Thyroid gland (tissue), 4 donors: ENCODE measurements around the gene CDH22. TPM values are rescaled to one million over a fixed set of nuclear protein-coding genes. Genes with fewer than 3 reads are reported as not detected.

ENCODE experiments used
- DNase-seq, 2 donors: peaks; one replicate each; pipeline ENCODE4 v3.0.0-alpha.2; 2019
- H3K27ac ChIP-seq, 3 donors: fragments of 200-600 bp; sonication (generic); 1 replicate in 2 of 3; 2 replicates in 1 of 3; pipeline ENCODE4 v1.5.1; 2016 to 2019; ENCODE audit warnings: mild to moderate bottlenecking in 1 of 3, moderate library complexity in 1 of 3
- H3K27me3 ChIP-seq: fragments of 200-600 bp; sonication (generic); one replicate; pipeline ENCODE4 v1.5.1; 2019
- H3K36me3 ChIP-seq, 2 donors: fragments of 200-600 bp; sonication (generic); one replicate each; pipeline ENCODE4 v1.5.1; 2016 to 2019
- H3K4me1 ChIP-seq, 2 donors: fragments of 200-600 bp; sonication (generic); one replicate each; pipeline ENCODE4 v1.5.1; 2017 to 2019
- H3K4me3 ChIP-seq, 3 donors: fragments of 200-600 bp; sonication (generic); replicated peaks in 1 of 3; 1 replicate in 2 of 3; 2 replicates in 1 of 3; pipeline ENCODE4 v1.5.1; 2016; ENCODE audit warnings: mild to moderate bottlenecking in 1 of 3
- H3K9me3 ChIP-seq: fragments of 200-600 bp; sonication (generic); one replicate; pipeline ENCODE4 v1.5.1; 2017
- POLR2A ChIP-seq, 2 donors: fragments of 450-650 bp; IDR thresholded peaks; one replicate each; pipeline ENCODE4 v1.6.1; 2017; ENCODE audit warnings: antibody characterized with exemption in 2 of 2, mild to moderate bottlenecking in 2 of 2, moderate library complexity in 1 of 2
- WGBS, 2 donors: methylation state at CpG; one replicate each; pipeline ENCODE4 v1.1.5; 2017; 5-methylcytosine and 5-hydroxymethylcytosine counted together
- intact Hi-C: fragments of 100-400 bp; cut with DNase I; formaldehyde crosslinking; loops from one replicate; pipeline ENCODE4 v1.15.1; 2023
- total RNA-seq, 4 donors: library from RNA; depleted of rRNA; stranded (reverse); fragments of >200 nt; gene quantifications; one replicate each; pipeline ENCODE4 v1.2.3, GENCODE V29; 2016
- TF ChIP-seq, protein P1 (sequence below), 6 experiments: fragments of 200-600 bp in 3 of 6; fragments of 450-650 bp in 3 of 6; sonication (generic) in 3 of 6; IDR thresholded peaks; one replicate each; pipeline ENCODE4 v1.5.1; 2016 to 2019; ENCODE audit warnings: antibody characterized with exemption in 6 of 6, mild to moderate bottlenecking in 2 of 6, inconsistent platforms in 1 of 6, moderate library complexity in 1 of 6

The CDH22 gene
- total RNA-seq, 4 donors from 2014 or later: 0.38 to 3.0 (median 1.2) TPM

- peak; percentile 94 to 97 for DNase-seq
- no peaks in the 10 kb centered on the region for H3K9me3 ChIP-seq
- no peaks in the 10 kb centered on the region for H3K4me1 ChIP-seq
- no peak overlapping the region for H3K4me3 ChIP-seq
- WGBS, 2 donors: 52 to 56% methylated on average over 8 of the region's 8 CpGs
- no peak overlapping the region for H3K27ac ChIP-seq
- H3K27me3 ChIP-seq: peaks cover 10% of the 10 kb centered on the region
- H3K36me3 ChIP-seq: no peaks in the 10 kb centered on the region
- TF ChIP-seq, protein P1, sequence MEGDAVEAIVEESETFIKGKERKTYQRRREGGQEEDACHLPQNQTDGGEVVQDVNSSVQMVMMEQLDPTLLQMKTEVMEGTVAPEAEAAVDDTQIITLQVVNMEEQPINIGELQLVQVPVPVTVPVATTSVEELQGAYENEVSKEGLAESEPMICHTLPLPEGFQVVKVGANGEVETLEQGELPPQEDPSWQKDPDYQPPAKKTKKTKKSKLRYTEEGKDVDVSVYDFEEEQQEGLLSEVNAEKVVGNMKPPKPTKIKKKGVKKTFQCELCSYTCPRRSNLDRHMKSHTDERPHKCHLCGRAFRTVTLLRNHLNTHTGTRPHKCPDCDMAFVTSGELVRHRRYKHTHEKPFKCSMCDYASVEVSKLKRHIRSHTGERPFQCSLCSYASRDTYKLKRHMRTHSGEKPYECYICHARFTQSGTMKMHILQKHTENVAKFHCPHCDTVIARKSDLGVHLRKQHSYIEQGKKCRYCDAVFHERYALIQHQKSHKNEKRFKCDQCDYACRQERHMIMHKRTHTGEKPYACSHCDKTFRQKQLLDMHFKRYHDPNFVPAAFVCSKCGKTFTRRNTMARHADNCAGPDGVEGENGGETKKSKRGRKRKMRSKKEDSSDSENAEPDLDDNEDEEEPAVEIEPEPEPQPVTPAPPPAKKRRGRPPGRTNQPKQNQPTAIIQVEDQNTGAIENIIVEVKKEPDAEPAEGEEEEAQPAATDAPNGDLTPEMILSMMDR (IDR thresholded peaks at IDR 0.05): no peak
- TF ChIP-seq POLR2A (IDR thresholded peaks at IDR 0.05): no peak
- intact Hi-C loops: no loop called here
Measured at GRCh38 chr20:46255440-46256104, 52.7 kb downstream of the CDH22 start.

- no peaks in the 10 kb centered on the region for H3K9me3 ChIP-seq
- TF ChIP-seq, protein P1 (IDR thresholded peaks at IDR 0.05): no peak
- no peak overlapping the region for H3K4me3 ChIP-seq
- intact Hi-C loops: no loop called here
- WGBS, 2 donors: 10 to 14% methylated on average over 5 to 8 of the region's 8 CpGs
- H3K27ac ChIP-seq: no peak overlapping the region
- no peak for DNase-seq
- peaks cover 15% of the 10 kb centered on the region for H3K27me3 ChIP-seq
- H3K36me3 ChIP-seq: no peaks in the 10 kb centered on the region
- no peaks in the 10 kb centered on the region for H3K4me1 ChIP-seq
Measured at GRCh38 chr20:46253391-46253790, 54.9 kb downstream of the CDH22 start.

- no peaks in the 10 kb centered on the region for H3K9me3 ChIP-seq
- TF ChIP-seq, protein P1 (IDR thresholded peaks at IDR 0.05): no peak
- TF ChIP-seq POLR2A (IDR thresholded peaks at IDR 0.05): no peak
- H3K27ac ChIP-seq: no peak overlapping the region
- DNase-seq: no peak
- WGBS, 2 donors: 67 to 71% methylated on average over 8 of the region's 8 CpGs
- intact Hi-C loops: no loop called here
- no peak overlapping the region for H3K4me3 ChIP-seq
- H3K4me1 ChIP-seq: no peaks in the 10 kb centered on the region
- H3K36me3 ChIP-seq: no peaks in the 10 kb centered on the region
- peaks cover 15% of the 10 kb centered on the region for H3K27me3 ChIP-seq
Measured at GRCh38 chr20:46252352-46253091, 55.8 kb downstream of the CDH22 start.

GRCh38 chr20:46251211-46251673 is 57.1 kb downstream of the CDH22 start:
- peaks cover 15% of the 10 kb centered on the region for H3K27me3 ChIP-seq

More at GRCh38 chr20:46251211-46251673, 57.1 kb downstream of the CDH22 start:
- Histone ChIP-seq H3K4me3 (no peak overlapping the region), H3K27ac (no peak overlapping the region), H3K9me3 (no peaks in the 10 kb centered on the region), H3K4me1 (no peaks in the 10 kb centered on the region), H3K36me3 (no peaks in the 10 kb centered on the region)
- intact Hi-C loops: no loop called here
- no peak for DNase-seq
- no peak for TF ChIP-seq POLR2A (IDR thresholded peaks at IDR 0.05)
- TF ChIP-seq, protein P1 (IDR thresholded peaks at IDR 0.05): no peak
- WGBS, 2 donors: 0 to 18% methylated on average over 3 to 26 of the region's 56 CpGs
